ENCODE results near the gene IGLL5.

Gene IGLL5

GRCh38 chr22:22887621-22888503 is at the start of gene IGLL5:
Gene IGLL5, plus strand, starts transcription at chr22:22887816. Its CDS starts 238 bp downstream, at chr22:22888054.
- Mint-ChIP-seq H3K4me3 (no peak within 1 kb of the TSS), H3K4me1 (no peaks in the 10 kb centered on the region), H3K27ac (no peak within 1 kb of the TSS), H3K9me3 (no peaks in the 10 kb centered on the region), H3K36me3 (ENCODE audit: low read depth) (no peaks in the 10 kb centered on the region), H3K27me3 (ENCODE audit: low read depth) (peaks cover 50% of the 10 kb centered on the region)
- TF ChIP-seq CTCF (IDR thresholded peaks at IDR 0.05; ENCODE audit: unreplicated experiment in 3 of 3), result no peak

- H3K27ac Mint-ChIP-seq, result no peak overlapping the region
- H3K36me3 Mint-ChIP-seq (ENCODE audit: low read depth), result no peaks in the 10 kb centered on the region
- H3K4me1 Mint-ChIP-seq, result no peaks in the 10 kb centered on the region
- TF ChIP-seq CTCF (IDR thresholded peaks at IDR 0.05; ENCODE audit: unreplicated experiment in 3 of 3), result no peak
- peaks cover 52% of the 10 kb centered on the region for H3K27me3 Mint-ChIP-seq (ENCODE audit: low read depth)
- no peaks in the 10 kb centered on the region for H3K9me3 Mint-ChIP-seq
- no peak overlapping the region for H3K4me3 Mint-ChIP-seq
These were observed 49.3 kb upstream of the IGLL5 start for GRCh38 chr22:22838148-22838786.

- no peaks in the 10 kb centered on the region for H3K9me3 Mint-ChIP-seq
- H3K27me3 Mint-ChIP-seq (ENCODE audit: low read depth), result peaks cover 39% of the 10 kb centered on the region
- no peaks in the 10 kb centered on the region for H3K36me3 Mint-ChIP-seq (ENCODE audit: low read depth)
- no peak overlapping the region for H3K27ac Mint-ChIP-seq
- H3K4me1 Mint-ChIP-seq, result no peaks in the 10 kb centered on the region
- H3K4me3 Mint-ChIP-seq, result no peak overlapping the region
- TF ChIP-seq CTCF (IDR thresholded peaks at IDR 0.05; ENCODE audit: unreplicated experiment in 3 of 3), result no peak
These were observed 47.9 kb upstream of the IGLL5 start for GRCh38 chr22:22839570-22840314.

GRCh38 chr22:22840780-22841179 is 46.8 kb upstream of the IGLL5 start:
- Mint-ChIP-seq H3K4me3 (no peak overlapping the region), H3K4me1 (no peaks in the 10 kb centered on the region), H3K36me3 (ENCODE audit: low read depth) (no peaks in the 10 kb centered on the region), H3K27ac (no peak overlapping the region), H3K9me3 (no peaks in the 10 kb centered on the region), H3K27me3 (ENCODE audit: low read depth) (peaks cover 40% of the 10 kb centered on the region)
- no peak for TF ChIP-seq CTCF (IDR thresholded peaks at IDR 0.05; ENCODE audit: unreplicated experiment in 3 of 3)

- Mint-ChIP-seq H3K9me3 (no peaks in the 10 kb centered on the region), H3K4me1 (no peaks in the 10 kb centered on the region), H3K27me3 (ENCODE audit: low read depth) (peaks cover 41% of the 10 kb centered on the region), H3K4me3 (no peak overlapping the region), H3K36me3 (ENCODE audit: low read depth) (no peaks in the 10 kb centered on the region), H3K27ac (no peak overlapping the region)
- TF ChIP-seq CTCF (IDR thresholded peaks at IDR 0.05; ENCODE audit: unreplicated experiment in 3 of 3), result no peak
These were observed 46.0 kb upstream of the IGLL5 start for GRCh38 chr22:22841598-22841997.
